ENCODE results near the gene IGSF23.

DNA sequence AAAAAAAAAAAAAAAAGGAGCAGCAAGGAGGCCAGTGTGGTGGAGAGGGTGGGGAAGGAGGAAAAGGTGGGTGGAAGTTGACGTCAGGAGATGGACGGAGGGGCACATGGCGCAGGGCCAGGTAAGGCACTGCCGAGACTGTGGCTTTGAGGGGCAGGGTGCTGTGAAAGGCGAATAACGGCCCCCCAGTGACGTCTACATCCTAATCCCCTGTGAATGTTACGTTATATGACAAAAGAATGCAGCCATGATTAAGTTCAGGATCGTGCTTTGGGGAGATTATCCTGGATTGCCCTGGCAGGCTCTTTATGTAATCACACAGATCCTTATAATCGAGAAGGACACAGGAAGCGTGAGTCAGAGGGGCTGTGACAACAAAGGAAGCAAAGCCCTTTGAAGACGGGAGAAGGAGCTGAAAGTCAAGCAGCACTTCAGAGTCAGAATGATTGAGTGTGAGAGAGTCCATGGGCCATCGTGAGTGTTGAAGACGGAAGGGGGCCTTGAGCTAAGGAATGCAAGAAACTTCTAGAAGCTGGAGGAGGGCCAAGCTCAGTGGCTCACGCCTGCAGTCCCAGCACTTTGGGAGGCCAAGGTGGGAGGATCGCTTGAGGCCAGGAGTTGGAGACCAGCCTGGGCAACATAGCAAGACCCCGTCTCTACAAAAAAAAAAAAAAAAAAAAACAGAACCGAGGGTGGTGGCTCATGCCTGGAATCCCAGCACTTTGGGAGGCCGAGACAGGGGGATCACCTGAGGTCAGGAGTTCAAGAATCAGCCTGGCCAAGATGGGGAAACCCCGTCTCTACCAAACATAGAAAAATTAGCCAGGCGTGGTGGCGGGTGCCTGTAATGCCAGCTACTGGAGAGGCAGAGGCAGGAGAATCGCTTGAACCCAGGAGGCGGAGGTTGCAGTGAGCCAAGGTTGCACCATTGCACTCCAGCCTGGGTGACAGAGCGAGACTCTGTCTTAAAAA is 71.8 kb downstream of the IGSF23 start:
- TF ChIP-seq, protein P1, sequence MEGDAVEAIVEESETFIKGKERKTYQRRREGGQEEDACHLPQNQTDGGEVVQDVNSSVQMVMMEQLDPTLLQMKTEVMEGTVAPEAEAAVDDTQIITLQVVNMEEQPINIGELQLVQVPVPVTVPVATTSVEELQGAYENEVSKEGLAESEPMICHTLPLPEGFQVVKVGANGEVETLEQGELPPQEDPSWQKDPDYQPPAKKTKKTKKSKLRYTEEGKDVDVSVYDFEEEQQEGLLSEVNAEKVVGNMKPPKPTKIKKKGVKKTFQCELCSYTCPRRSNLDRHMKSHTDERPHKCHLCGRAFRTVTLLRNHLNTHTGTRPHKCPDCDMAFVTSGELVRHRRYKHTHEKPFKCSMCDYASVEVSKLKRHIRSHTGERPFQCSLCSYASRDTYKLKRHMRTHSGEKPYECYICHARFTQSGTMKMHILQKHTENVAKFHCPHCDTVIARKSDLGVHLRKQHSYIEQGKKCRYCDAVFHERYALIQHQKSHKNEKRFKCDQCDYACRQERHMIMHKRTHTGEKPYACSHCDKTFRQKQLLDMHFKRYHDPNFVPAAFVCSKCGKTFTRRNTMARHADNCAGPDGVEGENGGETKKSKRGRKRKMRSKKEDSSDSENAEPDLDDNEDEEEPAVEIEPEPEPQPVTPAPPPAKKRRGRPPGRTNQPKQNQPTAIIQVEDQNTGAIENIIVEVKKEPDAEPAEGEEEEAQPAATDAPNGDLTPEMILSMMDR (IDR thresholded peaks at IDR 0.05), result no peak
- peak; percentile 74 to 84 for TF ChIP-seq POLR2AphosphoS5 (IDR thresholded peaks at IDR 0.05)

Measured in upper lobe of left lung (tissue), 4 donors.